ENCODE results near the gene PALLD. TPM values are rescaled to one million over a fixed set of nuclear protein-coding genes. Genes with fewer than 3 reads are reported as not detected.

Gene PALLD
- total and polyA plus RNA-seq, 2 of the 13 experiments (the other 11 are each of a cell fraction or from before 2014, with no cell fraction given), result 0.50 to 1.5 TPM

GRCh38 chr4:168844353-168845049, 347.6 kb downstream of the PALLD start:
- Histone ChIP-seq H3K4me3 (replicated peaks in 1 of 3; ENCODE audit: insufficient read depth in 1 of 3, low read depth in 2 of 3, low read length in 3 of 3) (no peak overlapping the region), H4K20me1 (ENCODE audit: insufficient read depth, low read length) (no peaks in the 10 kb centered on the region), H3K9me3 (ENCODE audit: low read length) (no peaks in the 10 kb centered on the region), H3K4me2 (ENCODE audit: low read depth, low read length) (no peak overlapping the region), H3K36me3 (replicated peaks in 1 of 2; ENCODE audit: control insufficient read depth in 1 of 2, insufficient read depth in 2 of 2, low read length in 2 of 2) (no peaks in the 10 kb centered on the region), H3K4me1 (ENCODE audit: insufficient read depth, low read length) (0 out of 2 replicates have a peak, but pooled peaks cover 7% of the 10 kb centered on the region), H3K27me3 (ENCODE audit: control insufficient read depth in 1 of 2, insufficient read depth in 2 of 2, low read length in 2 of 2) (no peaks in the 10 kb centered on the region), H2AFZ (ENCODE audit: low read length) (no peak overlapping the region), H3K9ac (ENCODE audit: insufficient read depth, low read depth, low read length) (no peak overlapping the region), H3K27ac (ENCODE audit: extremely low read length, insufficient read depth, low read length) (no peak overlapping the region), H3K79me2 (ENCODE audit: insufficient read depth, low read length) (no peaks in the 10 kb centered on the region)
- in situ Hi-C loops (cut with HindIII; ENCODE audit: extremely low pct_ligation_motif_present, low pct_unique_long_range_greater_than_20kb) (no loop called here), intact Hi-C loops (cut with micrococcal nuclease; ENCODE audit: unreplicated experiment) (no loop called here)
- FAIRE-seq, result no peak
- WGBS (ENCODE audit: low lambda C conversion rate), result 75% methylated on average over 8 of the region's 8 CpGs
- no TSS peak for BruUV-seq (replicated peaks)
- ChIA-PET POLR2A (no interaction called here), CTCF (ENCODE audit: low intra/inter-chr PET ratio, low total read pairs) (no interaction called here)
- TF ChIP-seq KLF6 (CRISPR knock-in tag; IDR thresholded peaks at IDR 0.05) (no peak), ZNF577 (CRISPR knock-in tag; IDR thresholded peaks at IDR 0.05; ENCODE audit: borderline replicate concordance, low read depth) (no peak), ZNF607 (CRISPR knock-in tag; IDR thresholded peaks at IDR 0.05; ENCODE audit: borderline replicate concordance) (no peak), ZNF558 (CRISPR knock-in tag; IDR thresholded peaks at IDR 0.05; ENCODE audit: borderline replicate concordance) (no peak), PHF8 (CRISPR knock-in tag; IDR thresholded peaks at IDR 0.05) (no peak), CEBPG (CRISPR knock-in tag; IDR thresholded peaks at IDR 0.05) (no peak), ZNF24 (IDR thresholded peaks at IDR 0.05) (no peak), ZNF253 (CRISPR knock-in tag; IDR thresholded peaks at IDR 0.05; ENCODE audit: borderline replicate concordance) (no peak), MBD4 (IDR thresholded peaks at IDR 0.05; ENCODE audit: borderline replicate concordance, low read length) (no peak), AGO2 (optimal IDR thresholded peaks at IDR 0.05; ENCODE audit: low read depth, low read length) (no peak), ZNF207 (IDR thresholded peaks at IDR 0.05; ENCODE audit: borderline replicate concordance) (no peak)
- TF ChIP-seq, protein P1, sequence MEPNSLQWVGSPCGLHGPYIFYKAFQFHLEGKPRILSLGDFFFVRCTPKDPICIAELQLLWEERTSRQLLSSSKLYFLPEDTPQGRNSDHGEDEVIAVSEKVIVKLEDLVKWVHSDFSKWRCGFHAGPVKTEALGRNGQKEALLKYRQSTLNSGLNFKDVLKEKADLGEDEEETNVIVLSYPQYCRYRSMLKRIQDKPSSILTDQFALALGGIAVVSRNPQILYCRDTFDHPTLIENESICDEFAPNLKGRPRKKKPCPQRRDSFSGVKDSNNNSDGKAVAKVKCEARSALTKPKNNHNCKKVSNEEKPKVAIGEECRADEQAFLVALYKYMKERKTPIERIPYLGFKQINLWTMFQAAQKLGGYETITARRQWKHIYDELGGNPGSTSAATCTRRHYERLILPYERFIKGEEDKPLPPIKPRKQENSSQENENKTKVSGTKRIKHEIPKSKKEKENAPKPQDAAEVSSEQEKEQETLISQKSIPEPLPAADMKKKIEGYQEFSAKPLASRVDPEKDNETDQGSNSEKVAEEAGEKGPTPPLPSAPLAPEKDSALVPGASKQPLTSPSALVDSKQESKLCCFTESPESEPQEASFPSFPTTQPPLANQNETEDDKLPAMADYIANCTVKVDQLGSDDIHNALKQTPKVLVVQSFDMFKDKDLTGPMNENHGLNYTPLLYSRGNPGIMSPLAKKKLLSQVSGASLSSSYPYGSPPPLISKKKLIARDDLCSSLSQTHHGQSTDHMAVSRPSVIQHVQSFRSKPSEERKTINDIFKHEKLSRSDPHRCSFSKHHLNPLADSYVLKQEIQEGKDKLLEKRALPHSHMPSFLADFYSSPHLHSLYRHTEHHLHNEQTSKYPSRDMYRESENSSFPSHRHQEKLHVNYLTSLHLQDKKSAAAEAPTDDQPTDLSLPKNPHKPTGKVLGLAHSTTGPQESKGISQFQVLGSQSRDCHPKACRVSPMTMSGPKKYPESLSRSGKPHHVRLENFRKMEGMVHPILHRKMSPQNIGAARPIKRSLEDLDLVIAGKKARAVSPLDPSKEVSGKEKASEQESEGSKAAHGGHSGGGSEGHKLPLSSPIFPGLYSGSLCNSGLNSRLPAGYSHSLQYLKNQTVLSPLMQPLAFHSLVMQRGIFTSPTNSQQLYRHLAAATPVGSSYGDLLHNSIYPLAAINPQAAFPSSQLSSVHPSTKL (CRISPR knock-in tag; IDR thresholded peaks at IDR 0.05), result no peak
- no peak for DNase-seq (ENCODE audit: low spot score)
- no peak for ATAC-seq
